ENCODE data around the gene MGLL. TPM values are rescaled to one million over a fixed set of nuclear protein-coding genes. Genes with fewer than 3 reads are reported as not detected.

Gene MGLL
- total RNA-seq, 3 donors from 2014 or later: 25.8 to 79.5 (median 30.2) TPM

GRCh38 chr3:127688416-127689265 lies 133.7 kb downstream of the MGLL start:
- TF ChIP-seq POLR2AphosphoS5 (IDR thresholded peaks at IDR 0.05) (no peak), POLR2A (IDR thresholded peaks at IDR 0.05) (no peak), CTCF (IDR thresholded peaks at IDR 0.05) (no peak)
- H3K27ac ChIP-seq: no peak overlapping the region
- no peaks in the 10 kb centered on the region for H3K36me3 ChIP-seq
- intact Hi-C loops (cut with DNase I; ENCODE audit: low total_unique reads): no loop called here
- no peak overlapping the region for H3K4me3 ChIP-seq
- H3K27me3 ChIP-seq: no peaks in the 10 kb centered on the region
- peak in 1 of 2 donors; percentile 25 for DNase-seq (ENCODE audit: low spot score in 2 of 2)
- H3K9me3 ChIP-seq: no peaks in the 10 kb centered on the region
- no peaks in the 10 kb centered on the region for H3K4me1 ChIP-seq

- Histone ChIP-seq H3K9me3 (no peaks in the 10 kb centered on the region), H3K4me1 (no peaks in the 10 kb centered on the region), H3K27me3 (no peaks in the 10 kb centered on the region), H3K27ac (no peak overlapping the region), H3K4me3 (no peak overlapping the region), H3K36me3 (no peaks in the 10 kb centered on the region)
- intact Hi-C loops (cut with DNase I; ENCODE audit: low total_unique reads): no loop called here
- TF ChIP-seq CTCF (IDR thresholded peaks at IDR 0.05) (no peak), POLR2A (IDR thresholded peaks at IDR 0.05) (no peak), POLR2AphosphoS5 (IDR thresholded peaks at IDR 0.05) (no peak)
- peak in 1 of 2 donors; percentile 45 for DNase-seq (ENCODE audit: low spot score in 2 of 2)
These were observed 134.3 kb downstream of the MGLL start for GRCh38 chr3:127688022-127688415.

- Histone ChIP-seq H3K9me3 (no peaks in the 10 kb centered on the region), H3K36me3 (no peaks in the 10 kb centered on the region), H3K27me3 (no peaks in the 10 kb centered on the region), H3K27ac (no peak overlapping the region), H3K4me3 (no peak overlapping the region), H3K4me1 (no peaks in the 10 kb centered on the region)
- intact Hi-C loops (cut with DNase I; ENCODE audit: low total_unique reads): no loop called here
- TF ChIP-seq POLR2AphosphoS5 (IDR thresholded peaks at IDR 0.05) (no peak), CTCF (IDR thresholded peaks at IDR 0.05) (no peak), POLR2A (IDR thresholded peaks at IDR 0.05) (no peak)
- DNase-seq (ENCODE audit: low spot score in 2 of 2): no peak
These were observed 135.0 kb downstream of the MGLL start for GRCh38 chr3:127687228-127687737.

- no peak overlapping the region for H3K27ac ChIP-seq
- no peak overlapping the region for H3K4me3 ChIP-seq
- H3K36me3 ChIP-seq: no peaks in the 10 kb centered on the region
- H3K4me1 ChIP-seq: no peaks in the 10 kb centered on the region
- TF ChIP-seq POLR2AphosphoS5 (IDR thresholded peaks at IDR 0.05) (no peak), CTCF (IDR thresholded peaks at IDR 0.05) (no peak), POLR2A (IDR thresholded peaks at IDR 0.05) (no peak)
- no peaks in the 10 kb centered on the region for H3K27me3 ChIP-seq
- no peak for DNase-seq (ENCODE audit: low spot score in 2 of 2)
- no peaks in the 10 kb centered on the region for H3K9me3 ChIP-seq
- intact Hi-C loops (cut with DNase I; ENCODE audit: low total_unique reads): no loop called here
These were observed 135.8 kb downstream of the MGLL start for GRCh38 chr3:127686512-127686894.

- intact Hi-C loops (cut with DNase I; ENCODE audit: low total_unique reads): no loop called here
- no peak overlapping the region for H3K27ac ChIP-seq
- no peaks in the 10 kb centered on the region for H3K4me1 ChIP-seq
- no peak for DNase-seq (ENCODE audit: low spot score in 2 of 2)
- TF ChIP-seq POLR2AphosphoS5 (IDR thresholded peaks at IDR 0.05): no peak
- TF ChIP-seq CTCF (IDR thresholded peaks at IDR 0.05): no peak
- no peak for TF ChIP-seq POLR2A (IDR thresholded peaks at IDR 0.05)
- H3K27me3 ChIP-seq: no peaks in the 10 kb centered on the region
- H3K4me3 ChIP-seq: no peak overlapping the region
- H3K36me3 ChIP-seq: no peaks in the 10 kb centered on the region
- H3K9me3 ChIP-seq: no peaks in the 10 kb centered on the region
These were observed 136.4 kb downstream of the MGLL start for GRCh38 chr3:127685708-127686511.

Data from breast epithelium (tissue), 4 donors.